GM19395 (cell line): ENCODE results near the gene GDPD5.

Experiments used
- ATAC-seq: cut with Tn5 transposase; IDR thresholded peaks from one replicate; pipeline ENCODE4 v1.9.1; 2021; ENCODE audit warnings: mild to moderate bottlenecking, moderate library complexity; ENCODE audit not compliant: unreplicated experiment

Gene GDPD5

GRCh38 chr11:75516886-75517285 is 8.9 kb downstream of the GDPD5 start:
- no peak for ATAC-seq

- ATAC-seq, result no peak
These were observed 9.6 kb downstream of the GDPD5 start for GRCh38 chr11:75516140-75516539.

- ATAC-seq, result no peak
These were observed 11.1 kb downstream of the GDPD5 start for GRCh38 chr11:75514596-75514995.

- no peak for ATAC-seq
These were observed 12.5 kb downstream of the GDPD5 start for GRCh38 chr11:75513250-75513649.

GRCh38 chr11:75510723-75511019 is 15.1 kb downstream of the GDPD5 start:
- ATAC-seq, result no peak

- ATAC-seq, result no peak
These were observed 15.6 kb downstream of the GDPD5 start for GRCh38 chr11:75510004-75510722.

GRCh38 chr11:75509020-75509720 is 16.6 kb downstream of the GDPD5 start:
- no peak for ATAC-seq

- no peak for ATAC-seq
These were observed 17.6 kb downstream of the GDPD5 start for GRCh38 chr11:75508051-75508561.

GRCh38 chr11:75507571-75507970 is 18.2 kb downstream of the GDPD5 start:
- no peak for ATAC-seq

- ATAC-seq, result no peak
These were observed 18.9 kb downstream of the GDPD5 start for GRCh38 chr11:75506827-75507226.

GRCh38 chr11:75505916-75506692 is 19.6 kb downstream of the GDPD5 start:
- ATAC-seq, result no peak

- ATAC-seq, result no peak
These were observed 21.2 kb downstream of the GDPD5 start for GRCh38 chr11:75504501-75504900.

- no peak for ATAC-seq
These were observed 22.1 kb downstream of the GDPD5 start for GRCh38 chr11:75503531-75504099.

GRCh38 chr11:75502138-75502537 is 23.6 kb downstream of the GDPD5 start:
- no peak for ATAC-seq

GRCh38 chr11:75500742-75501141 is 25.0 kb downstream of the GDPD5 start:
- ATAC-seq, result no peak

- ATAC-seq, result no peak
These were observed 26.1 kb downstream of the GDPD5 start for GRCh38 chr11:75499423-75500190.

GRCh38 chr11:75498556-75499255 is 27.0 kb downstream of the GDPD5 start:
- ATAC-seq, result no peak

GRCh38 chr11:75497788-75498409 is 27.8 kb downstream of the GDPD5 start:
- no peak for ATAC-seq

- no peak for ATAC-seq
These were observed 29.4 kb downstream of the GDPD5 start for GRCh38 chr11:75496305-75496752.
